Measurements from ENCODE around the gene TULP4. TPM values are rescaled to one million over a fixed set of nuclear protein-coding genes. Genes with fewer than 3 reads are reported as not detected.
"Not testable (repeated sequence)": the region's sequence is repeated elsewhere in the genome, so short reads cannot be mapped to it uniquely, and the experiment has no call there.

Gene TULP4
- total RNA-seq, 1 donor from 2014 or later: 18.5 TPM

- Histone ChIP-seq H3K9me3 (no peaks in the 10 kb centered on the region), H3K27me3 (no peaks in the 10 kb centered on the region), H3K4me1 (no peaks in the 10 kb centered on the region), H3K36me3 (no peaks in the 10 kb centered on the region), H3K27ac (no peak overlapping the region), H3K4me3 (peak overlapping the region in 1 of 2 donors; percentile 31)
- intact Hi-C loops (cut with DNase I): no loop called here
- no peak for DNase-seq (ENCODE audit: low spot score in 2 of 2)
- TF ChIP-seq CTCF (IDR thresholded peaks at IDR 0.05): peak in 2 of 3 experiments; percentile 7 to 24
Measured at GRCh38 chr6:158518191-158519127, 206.2 kb downstream of the TULP4 start.

GRCh38 chr6:158519300-158519699, 207.0 kb downstream of the TULP4 start:
- Histone ChIP-seq H3K27ac (no peak overlapping the region), H3K4me3 (no peak overlapping the region), H3K27me3 (no peaks in the 10 kb centered on the region), H3K36me3 (no peaks in the 10 kb centered on the region), H3K4me1 (no peaks in the 10 kb centered on the region), H3K9me3 (no peaks in the 10 kb centered on the region)
- intact Hi-C loops (cut with DNase I): no loop called here
- DNase-seq (ENCODE audit: low spot score in 2 of 2): no peak
- TF ChIP-seq CTCF (IDR thresholded peaks at IDR 0.05): no peak

- no peak for DNase-seq (ENCODE audit: low spot score in 2 of 2)
- intact Hi-C loops (cut with DNase I): no loop called here
Measured at GRCh38 chr6:158519761-158520160, 207.5 kb downstream of the TULP4 start.

GRCh38 chr6:158520975-158521374, 208.7 kb downstream of the TULP4 start:
- DNase-seq (ENCODE audit: low spot score in 2 of 2); H3K4me3 ChIP-seq; H3K27ac ChIP-seq; H3K9me3 ChIP-seq; H3K27me3 ChIP-seq; intact Hi-C loops (cut with DNase I); H3K36me3 ChIP-seq; H3K4me1 ChIP-seq: not testable (repeated sequence)

More at GRCh38 chr6:158519761-158520160, 207.5 kb downstream of the TULP4 start:
- H3K36me3 ChIP-seq: no peaks in the 10 kb centered on the region
- TF ChIP-seq CTCF (IDR thresholded peaks at IDR 0.05): no peak
- no peak overlapping the region for H3K4me3 ChIP-seq
- no peaks in the 10 kb centered on the region for H3K4me1 ChIP-seq
- no peak overlapping the region for H3K27ac ChIP-seq
- no peaks in the 10 kb centered on the region for H3K27me3 ChIP-seq
- no peaks in the 10 kb centered on the region for H3K9me3 ChIP-seq

GRCh38 chr6:158521759-158522158, 209.5 kb downstream of the TULP4 start:
- H3K36me3 ChIP-seq: no peaks in the 10 kb centered on the region
- no peaks in the 10 kb centered on the region for H3K27me3 ChIP-seq
- H3K27ac ChIP-seq: no peak overlapping the region
- no peaks in the 10 kb centered on the region for H3K4me1 ChIP-seq
- no peak for DNase-seq (ENCODE audit: low spot score in 2 of 2)
- TF ChIP-seq CTCF (IDR thresholded peaks at IDR 0.05): no peak
- peaks cover 0 to 3% of the 10 kb centered on the region in 2 donors for H3K9me3 ChIP-seq
- no peak overlapping the region for H3K4me3 ChIP-seq
- intact Hi-C loops (cut with DNase I): no loop called here

GRCh38 chr6:158522616-158523015, 210.4 kb downstream of the TULP4 start:
- no peaks in the 10 kb centered on the region for H3K27me3 ChIP-seq

More at GRCh38 chr6:158522616-158523015, 210.4 kb downstream of the TULP4 start:
- intact Hi-C loops (cut with DNase I): no loop called here
- Histone ChIP-seq H3K27ac (no peak overlapping the region), H3K36me3 (no peaks in the 10 kb centered on the region), H3K4me3 (no peak overlapping the region), H3K9me3 (peaks cover 1 to 6% of the 10 kb centered on the region in 2 donors), H3K4me1 (no peaks in the 10 kb centered on the region)
- no peak for DNase-seq (ENCODE audit: low spot score in 2 of 2)
- TF ChIP-seq CTCF (IDR thresholded peaks at IDR 0.05): no peak
